CD4-positive, alpha-beta T cell treated with Interleukin-15 for 4 hours (primary cell): ENCODE results near the gene GRIK2.

Source experiments
- DNase-seq: peaks from one replicate; pipeline ENCODE4 v3.0.0-alpha.2; 2020; ENCODE audit warnings: low spot score

Gene GRIK2

GRCh38 chr6:101883505-101883904 lies 490.0 kb downstream of the GRIK2 start:
- DNase-seq, result no peak

GRCh38 chr6:101887532-101887931 lies 494.0 kb downstream of the GRIK2 start:
- no peak for DNase-seq

GRCh38 chr6:101907356-101908217 lies 514.1 kb downstream of the GRIK2 start:
- DNase-seq, result no peak

GRCh38 chr6:101909366-101909765 lies 515.9 kb downstream of the GRIK2 start:
- DNase-seq, result no peak

- no peak for DNase-seq
Observed at GRCh38 chr6:101912311-101912710, 518.8 kb downstream of the GRIK2 start.

- no peak for DNase-seq
Observed at GRCh38 chr6:101918471-101918870, 525.0 kb downstream of the GRIK2 start.

- DNase-seq, result no peak
Observed at GRCh38 chr6:101921829-101922450, 528.4 kb downstream of the GRIK2 start.

GRCh38 chr6:101926149-101926925 lies 532.8 kb downstream of the GRIK2 start:
- DNase-seq, result no peak

GRCh38 chr6:101931766-101932165 lies 538.3 kb downstream of the GRIK2 start:
- no peak for DNase-seq

GRCh38 chr6:101932704-101933103 lies 539.2 kb downstream of the GRIK2 start:
- no peak for DNase-seq

GRCh38 chr6:101935732-101936131 lies 542.2 kb downstream of the GRIK2 start:
- no peak for DNase-seq

- no peak for DNase-seq
Observed at GRCh38 chr6:101936516-101936915, 543.0 kb downstream of the GRIK2 start.

GRCh38 chr6:101937108-101937507 lies 543.6 kb downstream of the GRIK2 start:
- DNase-seq, result no peak

GRCh38 chr6:101940391-101940790 lies 546.9 kb downstream of the GRIK2 start:
- no peak for DNase-seq

GRCh38 chr6:101956961-101957360 lies 563.5 kb downstream of the GRIK2 start:
- no peak for DNase-seq

- DNase-seq, result no peak
Observed at GRCh38 chr6:101961357-101961756, 567.8 kb downstream of the GRIK2 start.

- DNase-seq, result no peak
Observed at GRCh38 chr6:101980924-101981323, 587.4 kb downstream of the GRIK2 start.

GRCh38 chr6:101986476-101986875 lies 593.0 kb downstream of the GRIK2 start:
- DNase-seq, result no peak

GRCh38 chr6:101992286-101992685 lies 598.8 kb downstream of the GRIK2 start:
- DNase-seq, result no peak

- DNase-seq, result no peak
Observed at GRCh38 chr6:101994521-101994920, 601.0 kb downstream of the GRIK2 start.

- no peak for DNase-seq
Observed at GRCh38 chr6:102015431-102015830, 621.9 kb downstream of the GRIK2 start.

GRCh38 chr6:102022281-102022680 lies 628.8 kb downstream of the GRIK2 start:
- DNase-seq, result no peak

GRCh38 chr6:102022803-102023202 lies 629.3 kb downstream of the GRIK2 start:
- DNase-seq, result no peak
